ENCODE results near the gene TMEM218. TPM values are rescaled to one million over a fixed set of nuclear protein-coding genes. Genes with fewer than 3 reads are reported as not detected.

Gene TMEM218
- total RNA-seq, 1 experiment from 2014 or later, result 17.9 TPM

GRCh38 chr11:125070699-125071254 is 40.6 kb downstream of the TMEM218 start:
- intact Hi-C loops (cut with micrococcal nuclease), result no loop called here
- BruUV-seq (replicated peaks), result no TSS peak
- POLR2A ChIA-PET, result interaction anchor here (1.6 to 1.8 kb wide), 2 partner anchors 12 to 41 kb away, joined by 4 to 7 read pairs; partner anchors contain the start of gene TMEM218

More at GRCh38 chr11:125070699-125071254, 40.6 kb downstream of the TMEM218 start:
- Histone ChIP-seq H2AFZ (ENCODE audit: low read depth, low read length, poor library complexity, severe bottlenecking) (peak overlapping the region; percentile 44), H3K36me3 (ENCODE audit: control insufficient read depth in 1 of 2, insufficient read depth in 2 of 2, low read length in 2 of 2) (no peaks in the 10 kb centered on the region), H3K4me1 (ENCODE audit: control insufficient read depth in 1 of 2, insufficient read depth in 2 of 2, low read length in 2 of 2) (peaks cover 20 to 42% of the 10 kb centered on the region in 2 experiments), H3K27ac (ENCODE audit: low read depth, low read length) (peak overlapping the region; percentile 6; the same call in 1 of the 2 replicates), H3K9ac (ENCODE audit: low read length) (peak overlapping the region; percentile 37), H4K20me1 (ENCODE audit: insufficient read depth) (no peaks in the 10 kb centered on the region), H3K4me3 (replicated peaks in 1 of 2; ENCODE audit: low read depth in 1 of 2, low read length in 2 of 2) (peak overlapping the region in 1 of 2 experiments; percentile 37; a peak in 2 of 4 replicates), H3K4me2 (ENCODE audit: low read length) (peak overlapping the region; percentile 72), H3K9me2 (ENCODE audit: insufficient read depth) (no peaks in the 10 kb centered on the region), H3K9me3 (ENCODE audit: control insufficient read depth in 1 of 2, insufficient read depth in 1 of 2, low read depth in 1 of 2, low read length in 2 of 2) (no peaks in the 10 kb centered on the region), H3K79me2 (ENCODE audit: insufficient read depth, low read length) (no peaks in the 10 kb centered on the region), H3K27me3 (ENCODE audit: insufficient read depth, low read length) (no peaks in the 10 kb centered on the region)
- TF ChIP-seq ATF3 (IDR thresholded peaks at IDR 0.05) (no peak), MAX (IDR thresholded peaks at IDR 0.05) (peak; percentile 75), TCF7L2 (IDR thresholded peaks at IDR 0.05; ENCODE audit: borderline replicate concordance, extremely low read depth, insufficient read depth, insufficient read length) (no peak), JUND (IDR thresholded peaks at IDR 0.05) (peak; percentile 49), POLR2AphosphoS5 (IDR thresholded peaks at IDR 0.05; ENCODE audit: low read depth, low read length) (peak; percentile 47; the same call in 1 of the 2 replicates), EZH2 (IDR thresholded peaks at IDR 0.05) (no peak), CBX3 (IDR thresholded peaks at IDR 0.05; ENCODE audit: low read depth) (peak; percentile 57; the same call in 1 of the 2 replicates), EZH2phosphoT487 (IDR thresholded peaks at IDR 0.05; ENCODE audit: borderline replicate concordance) (no peak), ELF1 (IDR thresholded peaks at IDR 0.05; ENCODE audit: borderline replicate concordance, low read depth) (no peak), REST (IDR thresholded peaks at IDR 0.05; ENCODE audit: low read depth) (no peak), CTCF (IDR thresholded peaks at IDR 0.05 in 2 of 3, conservative IDR thresholded peaks at IDR 0.05 in 1 of 3; ENCODE audit: borderline replicate concordance in 1 of 3, insufficient read depth in 1 of 3, low read depth in 2 of 3, low read length in 2 of 3) (no peak), SIN3A (IDR thresholded peaks at IDR 0.05; ENCODE audit: low read depth) (no peak), FOSL1 (IDR thresholded peaks at IDR 0.05; ENCODE audit: low read depth) (peak; percentile 68), CEBPB (IDR thresholded peaks at IDR 0.05; ENCODE audit: low read depth) (peak; percentile 99), RAD21 (IDR thresholded peaks at IDR 0.05; ENCODE audit: low read depth) (no peak), ZFX (IDR thresholded peaks at IDR 0.05) (0 out of 2 replicates have a peak, but pooled peaks have one; percentile 22), YY1 (IDR thresholded peaks at IDR 0.05; ENCODE audit: extremely low read depth, insufficient replicate concordance, low read depth, low read length) (peak; percentile 37), POLR2A (IDR thresholded peaks at IDR 0.05; ENCODE audit: borderline replicate concordance, extremely low read depth, insufficient read depth, insufficient read length) (no peak), SP1 (IDR thresholded peaks at IDR 0.05; ENCODE audit: low read depth) (peak; percentile 85)
- TF ChIP-seq, protein P1, sequence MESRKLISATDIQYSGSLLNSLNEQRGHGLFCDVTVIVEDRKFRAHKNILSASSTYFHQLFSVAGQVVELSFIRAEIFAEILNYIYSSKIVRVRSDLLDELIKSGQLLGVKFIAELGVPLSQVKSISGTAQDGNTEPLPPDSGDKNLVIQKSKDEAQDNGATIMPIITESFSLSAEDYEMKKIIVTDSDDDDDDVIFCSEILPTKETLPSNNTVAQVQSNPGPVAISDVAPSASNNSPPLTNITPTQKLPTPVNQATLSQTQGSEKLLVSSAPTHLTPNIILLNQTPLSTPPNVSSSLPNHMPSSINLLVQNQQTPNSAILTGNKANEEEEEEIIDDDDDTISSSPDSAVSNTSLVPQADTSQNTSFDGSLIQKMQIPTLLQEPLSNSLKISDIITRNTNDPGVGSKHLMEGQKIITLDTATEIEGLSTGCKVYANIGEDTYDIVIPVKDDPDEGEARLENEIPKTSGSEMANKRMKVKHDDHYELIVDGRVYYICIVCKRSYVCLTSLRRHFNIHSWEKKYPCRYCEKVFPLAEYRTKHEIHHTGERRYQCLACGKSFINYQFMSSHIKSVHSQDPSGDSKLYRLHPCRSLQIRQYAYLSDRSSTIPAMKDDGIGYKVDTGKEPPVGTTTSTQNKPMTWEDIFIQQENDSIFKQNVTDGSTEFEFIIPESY (IDR thresholded peaks at IDR 0.05; ENCODE audit: extremely low read depth, insufficient replicate concordance, low read length), result no peak
- ATAC-seq (peak; percentile 89), DNase-seq (ENCODE audit: low read depth, low spot score) (peak; percentile 39)
- RAD21 ChIA-PET (ENCODE audit: low non-redundant PET in 1 of 2, low total read pairs in 2 of 2, uncharacterized antibody in 2 of 2, unreplicated experiment in 2 of 2), result no interaction called here
- CTCF ChIA-PET, result no interaction called here

Data from HCT116 (cell line).